DMS53 treated with DMSO at 0.1 percent for 48 hours (cell line): Measurements from ENCODE around the gene ATG9B.
"Not testable (repeated sequence)": the region's sequence is repeated elsewhere in the genome, so short reads cannot be mapped to it uniquely, and the experiment has no call there.

Source experiments
- DNase-seq: peaks from one replicate; lab custom pipeline; 2025; ENCODE audit not compliant: unreplicated experiment; lab: John Stamatoyannopoulos, UW

Gene ATG9B

DNA sequence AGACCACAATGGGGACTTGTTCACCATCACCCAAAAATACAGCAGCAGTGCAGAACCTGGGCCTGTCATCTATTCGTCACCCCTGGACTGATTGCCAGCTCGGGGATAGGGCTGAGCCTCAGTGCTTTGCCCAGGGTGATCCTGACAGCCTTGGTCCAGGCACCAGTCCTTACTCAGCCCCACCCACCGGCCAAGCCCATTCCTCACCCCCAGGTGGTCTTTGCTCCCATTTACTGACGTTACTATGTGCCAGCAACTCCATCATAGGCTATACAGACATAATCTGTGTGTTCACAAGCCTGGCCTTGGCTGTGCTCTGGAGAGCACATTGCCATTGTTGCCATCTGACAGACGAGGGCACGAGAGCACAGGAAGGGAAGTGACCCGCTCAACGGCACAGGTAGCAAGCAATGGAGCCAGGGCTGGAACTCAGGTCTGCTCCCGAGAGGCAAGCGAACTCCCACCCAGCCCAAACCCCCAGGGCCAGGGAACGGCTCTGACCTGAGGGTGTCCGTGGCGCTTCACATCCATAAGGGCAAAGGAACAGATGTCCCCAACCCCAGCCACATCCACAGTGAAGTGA is 6.8 kb downstream of the ATG9B start:
- DNase-seq: no peak

- no peak for DNase-seq
Observed at GRCh38 chr7:151016942-151017341, 7.4 kb downstream of the ATG9B start.

DNA sequence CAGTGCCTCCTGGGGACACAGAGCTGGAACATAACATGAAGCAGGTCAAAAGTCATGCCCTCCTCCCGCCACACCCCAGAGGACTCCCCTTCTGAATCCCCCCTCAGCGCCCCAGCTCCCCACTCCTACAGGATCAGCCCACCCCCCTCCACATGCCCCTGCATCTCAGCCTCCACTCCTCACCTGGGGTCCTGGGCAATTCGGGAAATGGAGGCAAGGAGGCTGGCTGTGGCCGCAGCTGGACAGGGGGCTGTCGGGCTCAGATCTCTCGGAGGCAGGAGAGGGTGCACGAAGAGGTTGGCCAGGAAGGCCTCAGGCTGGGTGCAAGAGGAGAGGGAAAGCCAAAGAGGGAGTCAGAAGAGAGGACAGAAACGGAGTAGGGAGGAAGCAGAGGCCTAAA is 7.8 kb downstream of the ATG9B start:
- DNase-seq: no peak

GRCh38 chr7:151015967-151016366 is 8.3 kb downstream of the ATG9B start:
- no peak for DNase-seq

GRCh38 chr7:151014950-151015349 is 9.3 kb downstream of the ATG9B start:
- DNase-seq: no peak

GRCh38 chr7:151013733-151014497 is 10.4 kb downstream of the ATG9B start:
- no peak for DNase-seq

GRCh38 chr7:151013356-151013732 is 10.9 kb downstream of the ATG9B start:
- no peak for DNase-seq

DNA sequence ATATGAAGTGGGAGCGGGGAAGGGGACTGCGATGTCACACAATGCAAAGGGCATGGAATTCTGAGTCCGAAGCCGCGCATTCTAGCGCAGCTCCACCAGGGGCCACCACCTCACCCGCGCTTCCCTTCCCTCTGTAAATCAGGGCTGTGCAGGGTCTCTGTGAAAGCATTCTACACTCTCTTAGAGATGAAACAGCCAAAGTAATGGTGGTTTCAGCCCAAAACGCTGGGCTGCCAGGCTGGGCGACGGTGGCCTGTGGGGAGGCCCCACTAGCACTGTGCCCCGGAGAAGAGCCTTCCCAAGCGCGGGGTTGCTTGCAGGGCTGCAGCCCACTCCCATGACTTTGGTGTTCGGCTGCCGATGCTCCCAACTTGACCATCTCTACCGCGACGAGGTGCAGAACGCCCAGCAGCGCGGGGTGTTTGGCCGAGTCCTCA is 11.4 kb downstream of the ATG9B start:
- DNase-seq: no peak

DNA sequence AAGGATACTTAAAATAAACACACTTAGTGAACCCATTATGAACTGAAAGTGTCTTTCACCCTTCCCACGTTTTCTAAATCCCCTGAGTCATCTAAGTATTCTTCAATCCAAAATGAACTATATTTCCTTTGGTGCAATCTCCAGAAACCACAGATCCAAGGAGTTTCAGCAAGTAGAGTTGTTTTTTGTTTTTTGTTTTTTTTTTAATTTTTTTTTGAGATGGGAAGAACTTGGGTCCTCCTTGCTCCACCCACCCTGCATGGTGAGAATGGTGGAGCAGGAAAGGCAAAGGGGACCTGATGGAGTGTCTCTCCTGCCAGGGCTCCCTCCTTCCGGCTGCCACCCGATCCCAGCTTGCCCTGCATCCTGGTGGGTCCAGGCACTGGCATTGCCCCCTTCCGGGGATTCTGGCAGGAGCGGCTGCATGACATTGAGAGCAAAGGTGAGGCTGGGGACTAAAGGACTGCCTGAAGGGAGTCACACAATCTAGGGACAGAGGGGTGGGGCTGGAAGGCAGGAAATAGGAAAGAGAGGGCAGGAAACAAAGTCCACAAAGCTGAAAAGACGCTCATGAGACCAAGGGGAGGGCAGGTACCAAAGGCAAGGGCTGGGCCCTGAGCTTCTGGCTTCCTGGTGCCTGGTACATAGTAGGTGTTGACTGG is 12.1 kb downstream of the ATG9B start:
- DNase-seq: no peak

DNA sequence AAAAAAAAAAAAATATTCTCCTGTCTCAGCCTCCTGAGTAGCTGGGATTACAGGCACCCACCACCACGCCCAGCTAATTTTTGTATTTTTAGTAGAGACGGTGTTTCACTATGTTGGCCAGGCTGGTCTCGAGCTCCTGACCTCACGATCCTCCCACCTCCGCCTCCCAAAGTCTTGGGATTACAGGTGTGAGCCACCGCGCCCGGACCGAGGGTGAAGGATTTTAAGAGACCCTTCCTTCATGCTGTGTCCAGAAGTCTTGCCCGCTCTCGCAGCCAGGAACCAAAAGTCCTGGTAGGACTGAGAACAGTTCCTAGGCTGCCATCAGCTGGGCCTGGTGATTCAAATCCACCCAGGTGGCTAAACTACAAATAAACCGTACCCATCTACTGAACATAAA is 12.7 kb downstream of the ATG9B start:
- not testable (repeated sequence) for DNase-seq

DNA sequence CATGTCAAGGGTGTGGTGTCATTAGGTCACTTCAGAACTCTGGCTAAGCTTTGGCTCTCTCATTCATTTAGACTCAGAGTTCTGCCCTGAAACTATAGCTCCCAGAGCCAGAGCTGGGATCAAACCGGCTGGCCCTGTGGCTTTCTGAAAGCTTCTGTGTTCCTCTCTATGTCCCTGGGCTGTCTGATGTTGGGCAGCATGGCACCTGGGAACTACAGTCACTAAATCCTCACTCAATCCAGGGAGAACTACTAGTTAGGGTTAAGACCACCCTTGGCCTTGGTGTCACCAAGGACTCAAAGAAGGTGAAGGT is 13.2 kb downstream of the ATG9B start:
- DNase-seq: no peak

GRCh38 chr7:151010307-151011096 is 13.8 kb downstream of the ATG9B start:
- no peak for DNase-seq

DNA sequence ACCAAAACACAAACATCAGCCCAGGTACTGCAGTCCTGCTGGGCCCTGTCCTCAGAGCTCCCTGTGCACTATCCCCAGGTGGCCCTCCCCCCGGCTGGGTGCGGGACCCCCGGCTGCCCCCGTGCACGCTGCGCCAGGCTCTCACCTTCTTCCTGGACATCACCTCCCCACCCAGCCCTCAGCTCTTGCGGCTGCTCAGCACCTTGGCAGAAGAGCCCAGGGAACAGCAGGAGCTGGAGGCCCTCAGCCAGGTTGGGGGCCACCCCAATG is 14.3 kb downstream of the ATG9B start:
- no peak for DNase-seq

- DNase-seq: no peak
Observed at GRCh38 chr7:151009327-151010036, 14.8 kb downstream of the ATG9B start.

DNA sequence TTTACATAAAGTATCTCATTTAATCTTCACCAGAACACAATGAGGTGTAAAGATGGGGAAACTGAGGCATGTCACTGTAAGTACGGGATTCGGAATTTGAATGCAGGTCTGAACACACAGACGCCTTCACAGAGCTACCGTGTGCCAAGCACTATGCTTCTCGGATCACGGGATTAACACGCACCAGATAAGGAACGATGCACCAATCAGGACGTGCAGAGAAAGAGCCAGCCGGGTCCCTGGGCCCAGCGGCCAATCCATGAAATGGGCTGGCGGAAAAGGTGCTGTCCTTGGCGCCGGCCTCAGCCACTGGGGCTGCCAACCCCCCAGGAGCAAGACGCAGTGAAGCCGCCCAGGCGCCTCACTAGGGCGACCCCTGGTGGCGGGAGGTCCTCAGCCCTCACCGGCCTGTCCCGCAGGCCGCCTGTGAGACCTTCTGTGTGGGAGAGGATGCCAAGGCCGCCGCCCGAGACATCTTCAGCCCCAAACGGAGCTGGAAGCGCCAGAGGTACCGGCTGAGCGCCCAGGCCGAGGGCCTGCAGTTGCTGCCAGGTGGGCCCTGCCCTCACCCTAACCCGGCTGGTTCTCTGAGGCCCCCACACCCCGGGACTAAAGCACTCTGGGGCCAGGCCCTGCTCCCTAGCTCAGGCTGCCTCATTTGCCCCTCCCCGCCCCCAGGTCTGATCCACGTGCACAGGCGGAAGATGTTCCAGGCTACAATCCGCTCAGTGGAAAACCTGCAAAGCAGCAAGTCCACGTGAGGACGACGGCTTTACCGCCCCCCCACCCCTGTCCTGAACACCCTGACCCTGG is 15.6 kb downstream of the ATG9B start:
- no peak for DNase-seq

- no peak for DNase-seq
Observed at GRCh38 chr7:151008143-151008510, 16.2 kb downstream of the ATG9B start.

DNA sequence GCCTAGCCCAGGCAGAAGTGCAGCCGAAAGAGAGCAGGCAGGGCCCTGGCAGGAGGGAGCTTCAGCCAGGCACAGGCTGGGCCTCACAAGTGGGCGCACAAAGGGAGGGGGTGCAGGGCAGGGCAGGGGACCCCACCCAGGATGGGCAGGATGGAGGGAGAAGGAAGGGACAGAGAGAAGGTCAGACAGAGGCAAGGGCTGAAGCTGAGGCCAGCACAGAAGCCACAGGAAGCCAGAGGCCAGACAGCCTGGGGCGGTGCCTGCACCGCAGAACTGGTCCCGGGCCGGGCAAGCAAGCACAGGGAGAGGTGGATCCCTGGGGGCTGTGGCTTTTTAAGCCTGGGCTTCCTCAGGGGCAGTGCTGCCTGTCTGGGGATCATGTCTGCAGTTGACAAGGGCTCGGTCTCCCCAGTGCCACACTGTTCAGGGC is 16.8 kb downstream of the ATG9B start:
- no peak for DNase-seq

DNA sequence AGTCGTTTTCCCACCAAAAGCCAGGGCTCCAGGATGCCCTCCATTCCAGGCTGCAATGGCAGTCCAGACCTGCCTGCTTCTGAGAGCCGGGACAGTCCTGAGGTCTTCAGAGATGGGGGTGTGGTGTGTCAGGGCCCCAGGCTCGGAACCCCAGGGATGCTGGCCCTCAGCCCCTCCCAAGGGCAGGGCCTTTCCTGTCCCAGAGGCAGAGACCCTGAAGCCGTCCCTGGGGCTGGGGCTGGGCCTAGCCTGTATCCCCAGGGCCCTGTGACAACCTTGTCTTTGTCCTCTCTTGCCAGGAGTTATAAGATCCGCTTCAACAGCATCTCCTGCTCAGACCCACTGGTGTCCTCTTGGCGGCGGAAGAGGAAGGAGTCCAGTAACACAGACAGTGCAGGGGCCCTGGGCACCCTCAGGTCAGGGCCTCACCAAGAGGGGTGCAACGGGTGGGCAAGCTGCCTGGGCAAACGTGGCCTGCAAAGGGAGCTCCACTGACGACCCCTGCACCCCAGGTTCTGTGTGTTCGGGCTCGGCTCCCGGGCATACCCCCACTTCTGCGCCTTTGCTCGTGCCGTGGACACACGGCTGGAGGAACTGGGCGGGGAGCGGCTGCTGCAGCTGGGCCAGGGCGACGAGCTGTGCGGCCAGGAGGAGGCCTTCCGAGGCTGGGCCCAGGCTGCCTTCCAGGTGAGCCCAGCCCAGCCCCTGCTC is 17.5 kb downstream of the ATG9B start:
- no peak for DNase-seq

DNA sequence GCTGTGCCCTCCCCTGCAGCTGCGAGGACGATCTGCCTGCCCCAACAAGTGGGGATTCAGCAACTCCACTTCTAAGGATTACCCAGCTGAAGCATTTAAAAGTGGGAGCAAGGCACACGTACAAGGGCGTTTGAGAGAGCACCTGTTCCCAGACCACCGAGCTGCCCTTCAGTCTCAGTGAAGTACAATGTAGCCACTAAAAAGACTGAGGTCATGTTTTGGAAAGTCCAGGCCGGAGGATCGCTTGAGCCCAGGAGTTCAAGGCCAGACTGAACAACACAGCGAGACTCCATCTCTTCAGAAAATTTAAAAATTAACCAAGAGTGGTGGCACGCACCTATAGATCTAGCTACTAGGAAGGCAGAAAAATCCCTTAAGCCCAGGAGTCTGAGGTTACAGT is 18.7 kb downstream of the ATG9B start:
- no peak for DNase-seq

- peak; percentile 88 for DNase-seq
Observed at GRCh38 chr7:151003572-151003971, 20.7 kb downstream of the ATG9B start.
